SIG-M5 treated with dmso at 0.1 percent for 504 hours (cell line): ENCODE data around the gene RPL5.

ENCODE experiments used
- DNase-seq: peaks from one replicate; lab custom pipeline; 2025; ENCODE audit not compliant: unreplicated experiment; lab: John Stamatoyannopoulos, UW

Gene RPL5

GRCh38 chr1:92817986-92818764, 13.7 kb upstream of the RPL5 start:
- DNase-seq: peak; percentile 21

DNA sequence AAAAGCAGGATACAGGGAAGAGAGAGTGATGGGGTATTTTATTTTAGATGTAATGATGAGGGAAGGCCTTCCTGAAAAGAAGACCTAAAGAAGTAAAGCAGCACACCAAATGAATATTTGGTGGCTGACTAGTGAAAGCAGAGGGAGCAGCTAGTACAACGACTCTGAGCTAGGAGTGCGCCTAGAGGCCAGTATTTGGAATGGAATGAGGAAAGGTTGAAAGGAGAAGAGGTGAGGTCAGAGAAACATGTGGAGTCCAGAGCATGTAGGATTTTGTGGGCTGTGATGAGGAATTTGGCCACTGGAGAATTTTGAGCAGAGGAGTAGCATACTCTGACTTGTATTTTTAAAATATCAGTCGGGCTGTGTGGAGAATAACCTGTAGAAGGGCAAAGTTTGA, 11.8 kb upstream of the RPL5 start:
- DNase-seq: no peak

DNA sequence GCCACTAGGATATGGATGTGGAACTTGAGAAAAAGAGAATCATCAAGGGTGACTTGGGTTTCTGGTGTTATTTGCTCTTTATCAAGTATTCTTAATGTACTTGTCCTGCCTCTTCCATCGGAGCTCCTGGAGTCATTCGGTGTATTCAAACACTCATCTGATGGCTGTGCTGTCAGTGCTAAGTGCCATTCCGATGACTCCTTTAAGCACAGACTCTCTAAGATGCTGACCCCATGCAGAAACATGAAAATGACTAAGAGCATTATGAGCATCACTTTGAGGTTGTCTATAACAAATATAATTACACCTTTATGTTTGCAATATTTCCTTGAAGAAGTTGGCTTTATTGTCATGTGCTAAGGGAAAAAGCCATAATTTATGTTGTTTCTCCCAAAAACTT, 11.3 kb upstream of the RPL5 start:
- DNase-seq: no peak

- no peak for DNase-seq
Measured at GRCh38 chr1:92822879-92823278, 9.0 kb upstream of the RPL5 start.

DNA sequence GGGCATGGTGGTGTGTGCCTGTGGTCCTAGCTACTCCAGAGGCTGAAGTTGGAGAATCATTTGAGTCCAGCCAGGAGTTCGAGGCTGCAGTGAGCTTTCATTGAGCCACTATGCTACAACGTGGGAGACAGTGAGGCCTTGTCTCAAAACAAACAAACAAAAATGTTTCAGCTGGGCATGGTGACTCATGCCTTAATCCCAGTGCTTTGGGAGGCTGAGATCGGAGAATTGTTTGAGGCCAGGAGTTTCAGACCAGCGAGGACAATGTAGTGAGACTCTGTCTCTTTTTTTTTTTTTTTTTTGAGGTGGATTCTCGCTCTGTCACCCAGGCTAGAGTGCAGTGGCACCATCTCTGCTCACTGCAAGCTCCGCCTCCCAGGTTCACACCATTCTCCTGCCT, 5.0 kb upstream of the RPL5 start:
- DNase-seq: no peak

- no peak for DNase-seq
Measured at GRCh38 chr1:92831368-92831761, 475 bp upstream of the RPL5 start.

DNA sequence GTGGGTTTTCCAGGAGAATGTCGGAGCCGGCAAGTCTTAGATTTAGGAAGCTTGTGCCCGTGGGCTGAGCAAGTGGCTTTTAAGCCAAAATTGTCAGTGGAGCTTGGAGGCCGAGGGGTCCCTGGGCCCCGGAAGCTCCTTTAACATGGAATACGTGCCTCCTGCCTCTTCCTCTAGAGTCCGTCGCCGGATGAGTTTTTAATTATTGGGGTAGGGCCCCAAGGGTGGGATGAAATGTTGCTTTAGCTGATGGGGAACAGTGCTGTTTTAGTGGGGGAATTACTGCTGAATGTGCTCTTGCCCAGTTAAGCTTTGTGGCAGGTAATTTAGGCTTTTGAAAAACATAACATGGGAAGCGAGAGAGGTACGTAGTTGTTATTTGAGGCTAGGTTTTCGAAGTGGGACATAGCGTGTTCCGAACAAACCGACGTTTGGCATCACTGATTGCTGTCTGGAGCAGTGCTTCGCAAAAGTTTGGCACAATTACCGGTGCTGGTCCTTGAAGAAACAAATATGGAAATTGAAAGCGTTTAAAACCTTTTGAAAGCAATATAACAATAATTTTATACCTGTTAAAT, 786 bp downstream of the RPL5 start:
- DNase-seq: no peak

- no peak for DNase-seq
Measured at GRCh38 chr1:92833840-92834239, 2.0 kb downstream of the RPL5 start.

- DNase-seq: no peak
Measured at GRCh38 chr1:92834617-92835016, 2.8 kb downstream of the RPL5 start.

GRCh38 chr1:92837062-92837461, 5.2 kb downstream of the RPL5 start:
- DNase-seq: no peak

- no peak for DNase-seq
Measured at GRCh38 chr1:92838519-92838918, 6.7 kb downstream of the RPL5 start.

- no peak for DNase-seq
Measured at GRCh38 chr1:92839442-92839841, 7.6 kb downstream of the RPL5 start.

DNA sequence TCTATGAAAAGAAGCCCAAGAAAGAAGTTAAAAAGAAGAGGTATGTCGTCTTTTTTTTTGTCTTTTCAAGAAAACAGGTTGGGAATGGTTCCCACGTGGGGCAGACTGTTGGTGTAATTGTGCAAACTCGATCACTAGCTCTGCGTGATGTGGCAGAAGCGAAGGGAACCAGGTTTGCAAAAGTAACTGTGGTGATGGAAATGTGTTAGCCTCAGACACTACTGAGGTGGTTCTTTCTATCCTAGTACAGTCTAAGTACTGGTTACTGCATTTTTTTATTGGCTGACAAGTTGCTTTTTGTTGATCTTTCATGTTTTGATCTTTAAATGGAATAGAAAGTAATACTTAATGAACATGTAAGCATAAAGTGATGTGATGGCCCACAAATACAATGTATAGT, 8.8 kb downstream of the RPL5 start:
- DNase-seq: no peak

GRCh38 chr1:92842082-92843045, 10.5 kb downstream of the RPL5 start:
- DNase-seq: no peak

DNA sequence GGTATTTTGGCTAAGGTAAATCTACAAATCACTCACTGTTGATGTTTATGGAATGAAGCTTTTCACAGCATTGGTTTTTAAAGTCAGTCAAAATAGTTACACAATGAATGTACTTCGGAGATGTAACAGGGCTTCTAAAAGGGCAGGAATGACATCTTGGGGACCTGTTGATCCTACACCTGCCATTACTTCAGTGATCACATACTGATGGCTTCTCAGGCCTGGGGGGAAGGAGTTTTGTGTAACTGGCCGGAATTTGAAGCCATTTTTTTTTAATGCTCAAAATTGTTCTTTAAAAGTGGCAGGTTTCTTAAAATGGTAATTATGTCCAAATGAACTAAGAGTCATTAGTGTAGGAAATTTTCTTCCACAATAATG, 11.2 kb downstream of the RPL5 start:
- no peak for DNase-seq

- no peak for DNase-seq
Measured at GRCh38 chr1:92843429-92844352, 11.9 kb downstream of the RPL5 start.

DNA sequence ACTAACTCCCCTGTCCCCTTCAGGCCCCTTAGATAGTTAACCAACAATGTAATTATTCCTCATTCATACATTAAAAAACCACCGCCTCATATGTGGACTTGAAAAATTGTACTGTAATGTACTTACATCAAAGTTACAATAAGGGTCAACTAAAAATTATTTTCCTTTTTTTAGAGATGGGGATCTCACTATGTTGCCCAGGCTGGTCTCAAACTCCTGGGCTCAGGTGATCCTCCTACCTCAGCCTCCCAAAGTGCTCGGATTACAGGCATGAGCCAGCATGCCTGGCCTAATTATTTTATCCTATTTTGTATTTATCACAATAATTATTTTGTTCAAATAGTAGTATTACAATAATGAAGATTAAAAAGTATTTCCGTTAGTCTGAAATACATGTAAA, 12.6 kb downstream of the RPL5 start:
- no peak for DNase-seq

GRCh38 chr1:92845908-92846307, 14.1 kb downstream of the RPL5 start:
- DNase-seq: no peak

DNA sequence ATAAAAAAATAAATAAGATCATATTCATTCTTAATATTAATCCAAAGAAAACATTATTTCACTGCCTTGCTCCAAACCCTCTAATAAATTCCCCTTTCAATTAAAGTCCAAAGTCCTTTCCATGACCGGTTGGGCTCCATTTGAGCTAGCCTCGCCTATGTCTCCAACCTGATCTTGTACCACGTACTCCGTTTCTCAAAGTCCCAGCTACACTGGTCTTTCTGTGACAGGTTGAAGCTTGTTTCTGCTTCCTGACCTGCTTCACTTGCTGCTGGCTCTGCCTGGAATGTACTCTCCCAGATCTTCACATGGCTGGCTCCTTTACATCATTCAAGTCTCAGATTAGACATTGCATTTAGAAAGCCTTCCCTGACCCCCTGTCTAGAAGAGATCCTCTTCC, 16.4 kb downstream of the RPL5 start:
- no peak for DNase-seq

GRCh38 chr1:92850019-92850418, 18.2 kb downstream of the RPL5 start:
- DNase-seq: no peak

DNA sequence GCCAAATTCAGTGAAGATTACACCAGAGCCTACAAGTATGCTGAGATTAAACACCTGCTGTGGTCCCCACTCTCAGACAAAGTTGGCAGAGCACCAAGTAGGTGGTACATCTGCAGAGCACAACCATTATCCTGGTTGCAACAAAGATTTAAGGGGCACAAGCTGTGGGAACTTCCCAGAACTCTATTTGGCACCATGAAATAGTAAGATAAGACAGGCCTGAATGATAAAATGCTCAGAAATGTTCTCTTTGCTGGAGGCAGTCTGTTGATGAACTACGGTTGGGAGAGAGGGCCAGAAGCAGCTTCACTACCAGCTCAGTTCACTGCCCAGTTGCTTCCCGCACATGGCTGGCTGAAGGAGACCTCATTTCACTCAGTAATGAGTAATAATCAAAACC, 19.9 kb downstream of the RPL5 start:
- DNase-seq: no peak
